ENCODE measurements around the gene PAM16.

- TF ChIP-seq YY1 (tag by site-specific recombination; IDR thresholded peaks at IDR 0.05) (no peak), ZNF311 (tag by site-specific recombination; IDR thresholded peaks at IDR 0.05; ENCODE audit: borderline replicate concordance) (no peak), CTCF (tag by site-specific recombination; IDR thresholded peaks at IDR 0.05) (no peak), INSM2 (tag by site-specific recombination; IDR thresholded peaks at IDR 0.05) (no peak), ZBTB11 (tag by site-specific recombination; conservative IDR thresholded peaks at IDR 0.05; ENCODE audit: low read depth) (no peak)
These were observed 21.0 kb upstream of the PAM16 start for GRCh38 chr16:4372001-4372577.
